A673 (cell line): Measurements from ENCODE around the gene PTGS1.

ENCODE experiments used
- CTCF ChIP-seq: fragments of 300-800, 200-600 bp; sonication (generic); conservative IDR thresholded peaks from 2 replicates; pipeline ENCODE4 v1.5.1; 2017; ENCODE audit warnings: low read depth, mild to moderate bottlenecking, antibody characterized with exemption, low read length, moderate library complexity, mixed read lengths
- EZH2 ChIP-seq: fragments of 200-600 bp; sonication (generic); IDR thresholded peaks from 2 replicates; pipeline ENCODE4 v1.6.1; 2017; ENCODE audit warnings: borderline replicate concordance, low read depth, mild to moderate bottlenecking, mixed read lengths, antibody characterized with exemption, low read length; ENCODE audit not compliant: poor library complexity, severe bottlenecking

GRCh38 chr9:122387536-122387935, 16.7 kb downstream of the PTGS1 start:
- TF ChIP-seq CTCF = no peak
- no peak for TF ChIP-seq EZH2
